Endometrial microvascular endothelial cells (primary cell): ENCODE results near the gene SHB. TPM values are rescaled to one million over a fixed set of nuclear protein-coding genes. Genes with fewer than 3 reads are reported as not detected.

Experiments
- in situ Hi-C: cut with HindIII; loops from 2 replicates; pipeline ENCODE4 v1.10.0; 2017; ENCODE audit warnings: low sequenced_read_pairs, low pct_unique_long_range_greater_than_20kb; ENCODE audit errors: inconsistent ontology term
- total RNA-seq: library from RNA; depleted of rRNA; stranded (reverse); fragments of >200 nt; gene quantifications from one replicate; pipeline ENCODE4 v1.2.3, GENCODE V29; 2015; ENCODE audit errors: inconsistent ontology term

The SHB gene
- total RNA-seq: 20.5 TPM

- in situ Hi-C loops: loop anchor here (25.0 kb wide), 1 partner anchor 93 kb away; no protein-coding TSS in a partner anchor
Measured at GRCh38 chr9:38068701-38069628, at the start of gene SHB. TSS of gene SHB (minus strand) at chr9:38069227. CDS start at chr9:38068645, 582 bp downstream.

GRCh38 chr9:38117651-38118050, 48.6 kb upstream of the SHB start:
- in situ Hi-C loops: no loop called here

- in situ Hi-C loops: no loop called here
Measured at GRCh38 chr9:38114905-38115304, 45.9 kb upstream of the SHB start.

GRCh38 chr9:38112456-38112855, 43.4 kb upstream of the SHB start:
- in situ Hi-C loops: no loop called here

- in situ Hi-C loops: no loop called here
Measured at GRCh38 chr9:38112049-38112448, 43.0 kb upstream of the SHB start.

GRCh38 chr9:38110476-38110875, 41.4 kb upstream of the SHB start:
- in situ Hi-C loops: no loop called here

- in situ Hi-C loops: no loop called here
Measured at GRCh38 chr9:38109601-38110000, 40.6 kb upstream of the SHB start.

- in situ Hi-C loops: no loop called here
Measured at GRCh38 chr9:38108326-38108725, 39.3 kb upstream of the SHB start.

GRCh38 chr9:38107811-38108304, 38.8 kb upstream of the SHB start:
- in situ Hi-C loops: no loop called here

GRCh38 chr9:38107405-38107804, 38.4 kb upstream of the SHB start:
- in situ Hi-C loops: no loop called here

GRCh38 chr9:38106488-38106887, 37.5 kb upstream of the SHB start:
- in situ Hi-C loops: no loop called here

GRCh38 chr9:38103340-38103739, 34.3 kb upstream of the SHB start:
- in situ Hi-C loops: no loop called here

- in situ Hi-C loops: no loop called here
Measured at GRCh38 chr9:38101423-38101822, 32.4 kb upstream of the SHB start.

- in situ Hi-C loops: no loop called here
Measured at GRCh38 chr9:38096238-38096805, 27.3 kb upstream of the SHB start.

- in situ Hi-C loops: no loop called here
Measured at GRCh38 chr9:38094165-38094564, 25.1 kb upstream of the SHB start.

- in situ Hi-C loops: no loop called here
Measured at GRCh38 chr9:38092656-38093055, 23.6 kb upstream of the SHB start.

GRCh38 chr9:38092200-38092524, 23.1 kb upstream of the SHB start:
- in situ Hi-C loops: no loop called here

- in situ Hi-C loops: no loop called here
Measured at GRCh38 chr9:38091310-38092199, 22.5 kb upstream of the SHB start.

- in situ Hi-C loops: no loop called here
Measured at GRCh38 chr9:38090170-38090569, 21.1 kb upstream of the SHB start.
